Fibroblast of skin of back (primary cell): ENCODE measurements around the gene WDR86.

ENCODE experiments used
- DNase-seq: peaks from one replicate; pipeline ENCODE4 v3.0.0-alpha.2; 2013

WDR86 gene

GRCh38 chr7:151439855-151440798, 30.3 kb upstream of the WDR86 start, which contains the start of gene CRYGN:
Gene CRYGN (minus strand): TSS chr7:151440141. CDS start chr7:151439917, 224 bp downstream.
- DNase-seq: no peak

- DNase-seq: no peak
Measured at GRCh38 chr7:151438864-151439601, 29.2 kb upstream of the WDR86 start.

- no peak for DNase-seq
Measured at GRCh38 chr7:151437866-151438516, 28.2 kb upstream of the WDR86 start.

GRCh38 chr7:151437159-151437553, 27.3 kb upstream of the WDR86 start:
- no peak for DNase-seq

DNA sequence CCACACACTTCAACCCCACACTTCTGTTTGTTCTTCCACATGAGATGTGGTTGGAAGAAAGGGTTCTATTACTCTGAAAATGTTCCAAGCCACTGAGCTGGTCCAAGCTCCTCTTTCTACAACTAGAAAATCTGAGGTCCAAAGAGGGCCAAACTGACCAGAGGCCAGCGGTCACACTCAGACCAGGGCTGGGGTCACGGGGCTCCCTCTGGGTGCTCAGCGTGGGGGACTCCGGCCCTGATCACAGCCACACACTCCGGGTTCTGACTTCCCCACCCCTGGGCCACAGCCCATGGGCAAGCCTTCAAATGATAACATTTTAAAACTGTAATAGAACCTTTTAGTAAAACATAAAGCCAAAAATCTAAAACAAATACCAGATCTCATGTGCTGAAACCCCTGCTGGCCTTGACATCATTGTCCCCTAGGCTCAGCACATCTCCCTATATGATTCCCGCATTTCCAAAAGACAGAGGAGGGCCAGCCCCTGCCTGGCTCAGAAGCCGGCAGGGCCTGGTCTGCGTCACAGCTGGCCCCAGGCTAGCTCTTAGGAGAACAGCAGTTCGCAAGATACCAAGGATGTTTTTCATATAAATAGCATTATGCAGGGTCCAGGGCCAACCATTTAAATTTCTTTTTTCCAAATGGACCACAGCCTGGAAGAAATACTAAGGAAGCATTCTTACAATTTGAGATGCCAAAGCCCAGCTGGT, 26.8 kb upstream of the WDR86 start:
- DNase-seq: peak; percentile 49

GRCh38 chr7:151435971-151436370, 26.1 kb upstream of the WDR86 start:
- no peak for DNase-seq

GRCh38 chr7:151435103-151435916, 25.5 kb upstream of the WDR86 start:
- DNase-seq: no peak

DNA sequence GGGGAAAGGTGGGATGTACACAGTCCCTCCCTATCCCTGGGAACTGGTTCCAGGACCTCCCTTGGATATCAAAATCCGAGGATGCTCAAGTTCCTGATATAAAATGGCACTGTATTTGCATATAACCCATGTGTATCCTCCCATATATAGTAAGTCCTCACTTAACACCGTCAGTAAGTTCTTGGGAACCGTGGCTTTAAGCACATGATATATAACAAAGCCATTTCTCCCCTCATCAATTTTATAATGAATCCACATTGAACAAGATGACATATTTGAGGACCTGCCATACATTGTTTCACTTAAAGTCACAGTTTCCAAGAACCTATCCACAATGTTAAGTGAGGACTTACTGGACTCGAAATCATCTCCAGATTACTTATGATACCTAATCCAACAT, 24.7 kb upstream of the WDR86 start:
- no peak for DNase-seq

- no peak for DNase-seq
Measured at GRCh38 chr7:151433721-151434400, 24.0 kb upstream of the WDR86 start.

DNA sequence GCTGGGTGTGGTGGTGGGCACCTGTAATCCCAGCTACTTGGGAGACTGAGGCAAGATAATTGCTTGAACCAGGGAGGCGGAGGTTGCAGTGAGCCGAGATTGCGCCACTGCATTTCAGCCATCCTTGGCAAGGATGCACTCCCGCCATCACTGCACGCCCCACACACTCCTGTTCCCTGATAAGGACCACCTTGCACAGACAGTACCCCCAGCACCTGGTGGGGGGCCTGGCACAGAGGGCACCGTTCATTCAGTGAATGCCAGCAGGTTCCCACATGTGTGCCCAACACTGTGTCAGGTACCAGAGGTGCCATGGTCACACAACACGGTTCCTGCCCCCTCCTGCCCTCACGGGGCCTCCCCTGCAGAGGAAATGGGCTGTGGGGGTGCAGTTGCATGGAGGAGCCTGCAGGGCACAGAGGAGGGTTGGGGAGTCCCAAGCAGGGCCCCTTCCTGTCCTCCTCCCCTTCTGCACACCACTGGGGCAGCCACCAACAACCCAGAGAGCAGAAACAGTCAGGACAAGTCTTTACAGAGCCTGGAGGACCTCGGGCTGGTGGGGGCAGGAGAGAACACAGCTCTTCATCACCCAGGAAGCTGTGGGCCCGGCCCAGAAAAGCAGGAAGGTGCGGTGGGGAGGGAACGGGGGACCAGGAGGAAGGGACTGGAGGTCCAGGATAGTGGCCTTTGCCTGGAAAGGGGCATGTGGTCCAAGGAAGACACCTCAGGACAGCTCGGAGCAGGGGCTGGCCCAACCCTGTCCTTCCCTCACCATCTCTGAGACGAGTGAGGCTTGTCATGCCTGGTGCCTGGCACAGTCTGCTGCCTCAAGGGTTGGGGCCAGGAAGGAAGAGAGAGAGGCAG, 23.1 kb upstream of the WDR86 start:
- DNase-seq: no peak

GRCh38 chr7:151431768-151432311, 22.0 kb upstream of the WDR86 start:
- DNase-seq: no peak

GRCh38 chr7:151431281-151431767, 21.5 kb upstream of the WDR86 start:
- no peak for DNase-seq

DNA sequence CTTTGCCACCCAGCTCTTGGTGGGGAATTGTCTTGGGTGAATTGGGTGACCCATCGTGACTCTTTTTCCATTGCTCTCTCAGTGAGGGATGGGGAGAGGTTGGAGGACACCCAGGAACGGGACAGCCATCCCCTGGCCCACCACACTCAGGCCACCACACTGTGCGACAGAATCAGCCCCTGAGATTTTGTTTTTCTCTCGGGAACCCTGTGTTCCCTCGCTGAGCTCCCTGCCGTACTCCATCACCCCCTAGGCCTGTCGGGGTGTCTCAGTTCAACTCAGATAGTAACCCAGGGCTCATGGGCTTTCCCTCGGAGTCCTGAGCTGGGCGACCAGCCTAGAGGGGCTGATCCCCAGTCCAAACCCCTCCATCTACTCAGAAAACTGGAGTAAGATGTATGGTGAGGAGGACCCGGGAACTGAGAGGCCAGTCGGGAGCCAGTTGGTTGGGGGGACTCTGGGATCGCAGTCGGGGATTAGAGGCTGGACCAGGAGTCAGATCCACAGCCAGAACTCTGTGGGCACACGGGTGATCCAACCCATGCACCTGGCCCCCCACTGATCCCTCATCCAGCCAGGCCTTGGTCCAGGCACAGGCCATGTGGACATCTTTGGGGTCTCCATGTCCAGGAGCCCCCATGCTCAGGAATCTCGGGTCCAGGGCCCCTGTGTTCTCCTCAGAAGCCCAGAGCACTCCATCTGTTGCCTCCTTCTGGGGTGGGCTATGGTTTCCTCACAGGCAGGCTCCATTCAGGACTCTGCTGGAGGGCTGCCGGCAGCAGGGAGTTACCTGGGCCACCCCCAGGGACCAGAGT, 20.8 kb upstream of the WDR86 start:
- DNase-seq: no peak

DNA sequence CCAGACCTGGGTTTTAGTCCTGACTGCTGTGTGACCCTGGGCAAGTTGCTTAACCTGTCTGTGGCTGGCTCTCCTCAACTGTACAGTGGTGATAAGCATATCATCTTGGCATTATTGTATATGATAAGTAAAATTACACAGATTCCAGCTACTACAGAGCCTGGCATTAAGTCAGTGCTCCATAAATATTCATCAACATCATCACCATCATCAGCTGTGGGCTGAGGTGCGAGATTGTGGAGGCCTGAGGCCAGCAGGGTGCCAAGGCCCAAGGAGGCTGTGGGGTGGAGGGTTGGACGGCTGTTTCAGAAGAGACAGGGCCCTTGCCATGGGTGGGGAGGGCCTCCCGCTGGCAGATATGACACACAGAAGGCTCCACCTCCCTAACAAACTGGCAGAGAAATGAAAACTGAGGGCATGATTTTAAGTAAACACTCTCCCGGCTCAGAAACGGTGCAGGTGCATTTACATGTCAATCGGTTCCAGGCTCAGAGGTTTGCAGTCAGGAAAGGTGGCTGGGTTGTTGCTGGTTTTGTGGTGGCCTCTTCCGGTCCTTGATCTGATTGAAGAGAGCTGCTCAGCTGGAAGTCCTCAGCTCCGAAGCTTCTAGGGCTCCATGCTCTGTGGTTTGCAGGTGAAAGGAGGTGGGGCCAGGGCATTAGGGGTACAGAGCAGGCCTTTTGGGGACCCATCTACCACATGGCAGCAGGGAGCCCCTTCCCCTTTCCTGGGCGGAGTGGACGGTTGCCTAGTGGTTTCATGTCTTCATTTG, 19.9 kb upstream of the WDR86 start:
- DNase-seq: no peak

- no peak for DNase-seq
Measured at GRCh38 chr7:151429237-151429559, 19.4 kb upstream of the WDR86 start.

- DNase-seq: peak; percentile 47
Measured at GRCh38 chr7:151428378-151429236, 18.8 kb upstream of the WDR86 start.
